Ovary (tissue), 9 donors: ENCODE data around the gene CDC40. TPM values are rescaled to one million over a fixed set of nuclear protein-coding genes. Genes with fewer than 3 reads are reported as not detected.
"Not testable (repeated sequence)": the region's sequence is repeated elsewhere in the genome, so short reads cannot be mapped to it uniquely, and the experiment has no call there.

ENCODE experiments used
- DNase-seq, 5 donors: peaks; one replicate each; pipeline ENCODE4 v3.0.0-alpha.2; 2019 to 2020
- H3K27ac ChIP-seq, 2 donors: fragments of 200-600 bp; one replicate each; pipeline versions ENCODE4 v1.5.1 to v1.8.0; 2019 to 2022
- H3K27me3 ChIP-seq: fragments of 200-600 bp; one replicate; pipeline ENCODE4 v1.8.0; 2022
- H3K36me3 ChIP-seq: fragments of 200-600 bp; sonication (generic); one replicate; pipeline ENCODE4 v1.5.1; 2019
- H3K4me1 ChIP-seq: one replicate; pipeline ENCODE4 v1.8.1; 2013; ENCODE audit warnings: mild to moderate bottlenecking, moderate library complexity; ENCODE audit not compliant: insufficient read depth
- H3K4me3 ChIP-seq: fragments of 200-600 bp; sonication (generic); one replicate; pipeline ENCODE4 v1.5.1; 2017
- H3K9me3 ChIP-seq, 2 donors: fragments of 200-600 bp in 1 of 2; sonication (generic) in 1 of 2; one replicate each; pipeline versions ENCODE4 v1.5.1 to v1.8.1; 2013 to 2019; ENCODE audit warnings: mild to moderate bottlenecking in 1 of 2, moderate library complexity in 1 of 2
- CTCF ChIP-seq, 3 donors: fragments of 450-650 bp in 2 of 3; fragments of 200-600 bp in 1 of 3; IDR thresholded peaks; one replicate each; pipeline versions ENCODE4 v1.5.1 to v1.8.0; 2016 to 2022; ENCODE audit warnings: antibody characterized with exemption in 3 of 3, mild to moderate bottlenecking in 1 of 3
- EP300 ChIP-seq: sonication (generic); formaldehyde crosslinking; IDR thresholded peaks from one replicate; pipeline ENCODE4 v1.6.1; 2017; ENCODE audit warnings: antibody characterized with exemption
- POLR2A ChIP-seq: fragments of 450-650 bp; IDR thresholded peaks from one replicate; pipeline ENCODE4 v1.6.1; 2017; ENCODE audit warnings: antibody characterized with exemption, mild to moderate bottlenecking, moderate library complexity
- WGBS, 3 donors: extraction: QIAGEN DNeasy Blood & Tissue Kit in 1 of 3; methylation state at CpG; one replicate each; pipeline versions ENCODE4 v1.1.5 to v1.1.7; 2013 to 2017; 5-methylcytosine and 5-hydroxymethylcytosine counted together
- intact Hi-C, 4 donors: fragments of 100-400 bp; cut with DNase I; formaldehyde crosslinking; loops; one replicate each; pipeline versions ENCODE4 v1.11.0 to v1.15.1; 2022 to 2023
- polyA plus RNA-seq, 2 donors: library from polyadenylated mRNA; stranded (reverse); fragments of 200-250 nt in 1 of 2; fragments of 350-450 nt in 1 of 2; fragmentation: Illumina TruSeq in 1 of 2; extraction: RNeasy Lipid Tissue Mini Kit (QIAGEN cat#74804) in 1 of 2; gene quantifications; one replicate each; pipeline ENCODE4 v1.2.3, GENCODE V29; 2013 to 2014
- total RNA-seq, 7 donors: library from RNA; depleted of rRNA in 2 of 7; stranded (reverse); fragments of >200 nt in 2 of 7; fragmentation: NEBNext Ultra II Directional in 3 of 7; extraction: Animal tissue kit (Norgen Biotek cat#: 25700) in 3 of 7; gene quantifications; one replicate each; pipeline versions ENCODE4 v1.1.0 to v1.2.4, GENCODE V29; 2016 to 2023
- donor health status: DM: no; HTN: no; CAD: no; lungs with moderate emphysema.
- donor health status: DM: no; HTN: no; CAD: no.
- donor health status: Bipolar disorder and iron deficiency.
- donor health status: DM: yes; HTN: yes; CAD: no.
- donor health status: DM: no; HTN: no; CAD: no.
- donor health status: DM: yes; HTN: yes; CAD: no.

Gene CDC40
- total and polyA plus RNA-seq, 9 donors: 12.6 to 23.9 (median 19.6) TPM

GRCh38 chr6:110232450-110232849, 52.2 kb downstream of the CDC40 start:
- H3K27ac ChIP-seq: no peak overlapping the region
- no peak for DNase-seq
- no peak overlapping the region for H3K4me3 ChIP-seq
- H3K36me3 ChIP-seq: no peaks in the 10 kb centered on the region
- H3K4me1 ChIP-seq: no peaks in the 10 kb centered on the region
- no peaks in the 10 kb centered on the region for H3K27me3 ChIP-seq
- no peaks in the 10 kb centered on the region for H3K9me3 ChIP-seq
- intact Hi-C loops: no loop called here
- no peak for TF ChIP-seq POLR2A
- no peak for TF ChIP-seq CTCF (IDR thresholded peaks at IDR 0.05)
- no peak for TF ChIP-seq EP300
- 8 to 14% (median 13%) methylated on average over 2 of the region's 2 CpGs for WGBS, 3 donors

DNA sequence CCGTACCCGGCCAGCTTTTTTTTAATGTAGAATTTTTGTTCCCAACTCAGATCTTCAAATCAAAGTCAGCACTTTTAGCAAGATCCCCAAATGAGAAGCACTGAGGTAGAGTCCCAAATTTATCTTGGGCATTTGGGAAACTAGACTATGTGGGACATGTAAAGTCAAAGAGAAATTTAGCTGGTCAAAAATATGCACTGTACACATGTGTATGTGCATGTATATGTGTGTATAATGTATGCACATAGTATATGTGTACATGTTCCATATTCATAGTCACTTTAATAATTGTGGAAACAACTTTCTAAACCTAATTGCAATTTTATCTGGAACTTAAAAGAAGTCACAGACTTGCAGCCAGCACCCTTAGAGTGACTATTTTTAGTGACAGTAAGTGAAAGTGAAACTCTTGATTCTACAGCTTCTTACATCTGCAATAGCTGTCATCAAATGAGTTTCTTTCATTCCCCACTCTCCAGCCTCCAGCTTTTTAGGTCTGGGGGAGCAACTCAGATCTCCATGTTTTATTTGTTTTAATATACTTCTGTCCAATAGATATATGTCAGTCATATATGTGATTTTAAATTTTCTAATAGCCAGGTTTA, 53.6 kb downstream of the CDC40 start:
- no peaks in the 10 kb centered on the region for H3K9me3 ChIP-seq
- H3K27me3 ChIP-seq: no peaks in the 10 kb centered on the region
- no peak overlapping the region for H3K4me3 ChIP-seq
- TF ChIP-seq CTCF (IDR thresholded peaks at IDR 0.05): no peak
- TF ChIP-seq EP300: no peak
- WGBS, 3 donors: 83 to 93% (median 87%) methylated on average over 2 of the region's 2 CpGs
- no peaks in the 10 kb centered on the region for H3K36me3 ChIP-seq
- no peak for DNase-seq
- no peaks in the 10 kb centered on the region for H3K4me1 ChIP-seq
- intact Hi-C loops: no loop called here
- H3K27ac ChIP-seq: no peak overlapping the region

GRCh38 chr6:110236007-110236406, 55.8 kb downstream of the CDC40 start:
- WGBS, 3 donors: 97 to 99% (median 97%) methylated on average over 1 of the region's 1 CpG
- H3K27me3 ChIP-seq, intact Hi-C loops, H3K9me3 ChIP-seq, H3K27ac ChIP-seq, H3K4me1 ChIP-seq, H3K4me3 ChIP-seq, DNase-seq, H3K36me3 ChIP-seq: not testable (repeated sequence)

- H3K4me3 ChIP-seq: no peak overlapping the region
- H3K27me3 ChIP-seq: no peaks in the 10 kb centered on the region
- 92 to 95% (median 94%) methylated on average over 1 of the region's 1 CpG for WGBS, 3 donors
- no peak for DNase-seq
- H3K27ac ChIP-seq: no peak overlapping the region
- no peak for TF ChIP-seq CTCF (IDR thresholded peaks at IDR 0.05)
- no peak for TF ChIP-seq POLR2A
- TF ChIP-seq EP300: no peak
- H3K4me1 ChIP-seq: no peaks in the 10 kb centered on the region
- no peaks in the 10 kb centered on the region for H3K36me3 ChIP-seq
- no peaks in the 10 kb centered on the region for H3K9me3 ChIP-seq
- intact Hi-C loops: no loop called here
Measured at GRCh38 chr6:110239526-110240274, 59.5 kb downstream of the CDC40 start.

DNA sequence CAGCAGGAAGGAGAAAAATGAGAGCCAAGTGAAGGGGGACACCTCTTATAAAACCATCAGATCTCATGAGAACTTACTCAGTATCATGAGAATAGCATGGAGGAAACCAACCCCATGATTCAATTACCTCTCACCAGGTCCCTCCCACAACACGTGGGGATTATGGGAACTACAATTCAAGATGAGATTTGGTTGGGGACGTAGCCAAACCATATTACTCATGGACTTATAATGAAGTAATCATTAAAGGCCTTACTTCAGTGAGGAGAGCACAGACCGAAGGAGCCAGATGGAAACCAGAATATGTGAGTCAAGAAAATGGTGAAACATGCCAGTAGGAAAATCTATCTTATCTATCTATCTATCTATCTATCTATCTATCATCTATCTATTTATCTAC, 64.4 kb downstream of the CDC40 start:
- WGBS, 3 donors: 88 to 93% (median 90%) methylated on average over 3 of the region's 3 CpGs
- intact Hi-C loops, H3K4me3 ChIP-seq, H3K36me3 ChIP-seq, H3K9me3 ChIP-seq, DNase-seq, H3K27me3 ChIP-seq, H3K27ac ChIP-seq, H3K4me1 ChIP-seq: not testable (repeated sequence)
